Activated CD4-positive, alpha-beta memory T cell treated with anti-CD3 and anti-CD28 coated beads for 36 hours (primary cell): ENCODE results near the gene SLC25A27. TPM values are rescaled to one million over a fixed set of nuclear protein-coding genes. Genes with fewer than 3 reads are reported as not detected.
A peak's percentile ranks its signal among the peaks of the same experiment; 100 is the strongest.

ENCODE experiments used
- CTCF ChIA-PET: fragments of 350-600 bp; sonication (Branson Sonifier 250); formaldehyde crosslinking; loops from one replicate; lab custom pipeline; 2021; ENCODE audit warnings: antibody characterized with exemption, inconsistent platforms; lab: Charles Lee
- POLR2A ChIA-PET: fragments of 350-600 bp; sonication (Branson Sonifier 250); formaldehyde crosslinking; loops from one replicate; lab custom pipeline; 2021; ENCODE audit warnings: antibody characterized with exemption; lab: Charles Lee
- DNase-seq: peaks from one replicate; pipeline ENCODE4 v3.0.0-alpha.2; 2020
- H3K27ac Mint-ChIP-seq: one replicate; pipeline ENCODE4 v1.8.0; 2021; ENCODE audit warnings: mixed read lengths
- H3K27me3 Mint-ChIP-seq: one replicate; pipeline ENCODE4 v1.8.0; 2021; ENCODE audit warnings: mixed read lengths
- H3K36me3 Mint-ChIP-seq: one replicate; pipeline ENCODE4 v1.8.0; 2021; ENCODE audit warnings: mixed read lengths
- H3K4me1 Mint-ChIP-seq: one replicate; pipeline ENCODE4 v1.8.0; 2021; ENCODE audit warnings: low read depth, mixed read lengths
- H3K4me3 Mint-ChIP-seq: one replicate; pipeline ENCODE4 v1.8.0; 2021; ENCODE audit warnings: mild to moderate bottlenecking, mixed read lengths
- H3K9me3 Mint-ChIP-seq: one replicate; pipeline ENCODE4 v1.8.0; 2021; ENCODE audit warnings: mixed read lengths
- intact Hi-C: fragments of 100-400 bp; cut with micrococcal nuclease; formaldehyde crosslinking; loops from one replicate; pipeline ENCODE4 v1.15.1; 2023
- total RNA-seq, 2 experiments: library from RNA; stranded (reverse); gene quantifications; one replicate each; pipeline ENCODE4 v1.2.3, GENCODE V29; 2021

SLC25A27 gene
- under 1 TPM; 0.53 to 0.78 TPM for total RNA-seq

GRCh38 chr6:46652603-46653438 is at the start of gene SLC25A27, which contains the start of gene CYP39A1:
Gene SLC25A27, plus strand, starts transcription at chr6:46652975. Its CDS starts 218 bp downstream, at chr6:46653193.
Gene CYP39A1, minus strand, starts transcription at chr6:46652818. Its CDS starts 236 bp downstream, at chr6:46652582.
- CTCF ChIA-PET, result no interaction called here
- intact Hi-C loops, result loop anchor here (1.0 to 5.0 kb wide), 3 partner anchors 10 to 824 kb away; partner anchors contain the start of genes CD2AP and ENPP4

GRCh38 chr6:46605091-46605797 is 47.5 kb upstream of the SLC25A27 start:
- POLR2A ChIA-PET, result no interaction called here
- Mint-ChIP-seq H3K27me3 (peaks cover 9% of the 10 kb centered on the region), H3K36me3 (no peaks in the 10 kb centered on the region), H3K4me1 (no peaks in the 10 kb centered on the region), H3K9me3 (no peaks in the 10 kb centered on the region), H3K4me3 (no peak overlapping the region), H3K27ac (no peak overlapping the region)
- no peak for DNase-seq
- intact Hi-C loops, result no loop called here
- CTCF ChIA-PET, result interaction anchor here (0.7 kb wide), 1 partner anchor 247 kb away, joined by 4 read pairs; no protein-coding TSS in a partner anchor

More at GRCh38 chr6:46652603-46653438, at the start of gene SLC25A27, which contains the start of gene CYP39A1:
- H3K9me3 Mint-ChIP-seq, result no peaks in the 10 kb centered on the region
- peak within 1 kb of the TSS; percentile 76 for H3K4me3 Mint-ChIP-seq
- DNase-seq, result peak; percentile 89
- no peaks in the 10 kb centered on the region for H3K36me3 Mint-ChIP-seq
- POLR2A ChIA-PET, result no interaction called here
- no peak within 1 kb of the TSS for H3K27ac Mint-ChIP-seq
- H3K4me1 Mint-ChIP-seq, result peaks cover 13% of the 10 kb centered on the region
- H3K27me3 Mint-ChIP-seq, result peaks cover 44% of the 10 kb centered on the region

GRCh38 chr6:46606338-46606737 is 46.4 kb upstream of the SLC25A27 start:
- Mint-ChIP-seq H3K36me3 (no peaks in the 10 kb centered on the region), H3K27ac (no peak overlapping the region), H3K9me3 (no peaks in the 10 kb centered on the region), H3K27me3 (peaks cover 3% of the 10 kb centered on the region), H3K4me3 (no peak overlapping the region), H3K4me1 (no peaks in the 10 kb centered on the region)
- DNase-seq, result no peak
- CTCF ChIA-PET, result no interaction called here
- intact Hi-C loops, result no loop called here
- POLR2A ChIA-PET, result no interaction called here

- intact Hi-C loops, result no loop called here
- no peak for DNase-seq
- Mint-ChIP-seq H3K9me3 (no peaks in the 10 kb centered on the region), H3K36me3 (no peaks in the 10 kb centered on the region), H3K27ac (no peak overlapping the region), H3K27me3 (peaks cover 11% of the 10 kb centered on the region), H3K4me3 (no peak overlapping the region), H3K4me1 (no peaks in the 10 kb centered on the region)
- CTCF ChIA-PET, result no interaction called here
- POLR2A ChIA-PET, result no interaction called here
These were observed 41.8 kb upstream of the SLC25A27 start for GRCh38 chr6:46610862-46611553.

- H3K27me3 Mint-ChIP-seq, result peaks cover 14% of the 10 kb centered on the region
- no peak overlapping the region for H3K4me3 Mint-ChIP-seq
- no peaks in the 10 kb centered on the region for H3K36me3 Mint-ChIP-seq
- no peak overlapping the region for H3K27ac Mint-ChIP-seq
- H3K4me1 Mint-ChIP-seq, result no peaks in the 10 kb centered on the region
- ChIA-PET POLR2A (no interaction called here), CTCF (no interaction called here)
- intact Hi-C loops, result no loop called here
- H3K9me3 Mint-ChIP-seq, result no peaks in the 10 kb centered on the region
- no peak for DNase-seq
These were observed 40.1 kb upstream of the SLC25A27 start for GRCh38 chr6:46612645-46613044.

GRCh38 chr6:46618726-46619125 is 34.0 kb upstream of the SLC25A27 start:
- CTCF ChIA-PET, result no interaction called here
- intact Hi-C loops, result no loop called here
- Mint-ChIP-seq H3K27ac (no peak overlapping the region), H3K4me3 (no peak overlapping the region), H3K36me3 (no peaks in the 10 kb centered on the region), H3K4me1 (no peaks in the 10 kb centered on the region), H3K27me3 (peaks cover 25% of the 10 kb centered on the region), H3K9me3 (peaks cover 2% of the 10 kb centered on the region)
- POLR2A ChIA-PET, result no interaction called here
- no peak for DNase-seq

GRCh38 chr6:46626228-46626909 is 26.4 kb upstream of the SLC25A27 start:
- no peak overlapping the region for H3K4me3 Mint-ChIP-seq
- no peaks in the 10 kb centered on the region for H3K36me3 Mint-ChIP-seq
- ChIA-PET CTCF (interaction anchor here (2.6 kb wide), 1 partner anchor 536 kb away, joined by 7 read pairs; no protein-coding TSS in a partner anchor), POLR2A (no interaction called here)
- H3K9me3 Mint-ChIP-seq, result no peaks in the 10 kb centered on the region
- no peak overlapping the region for H3K27ac Mint-ChIP-seq
- no peak for DNase-seq
- intact Hi-C loops, result loop anchor here (1.0 to 5.0 kb wide), 4 partner anchors 17 to 536 kb away; no protein-coding TSS in a partner anchor
- H3K27me3 Mint-ChIP-seq, result peaks cover 9% of the 10 kb centered on the region
- peaks cover 10% of the 10 kb centered on the region for H3K4me1 Mint-ChIP-seq

- DNase-seq, result no peak
- Mint-ChIP-seq H3K4me1 (peaks cover 10% of the 10 kb centered on the region), H3K27ac (no peak overlapping the region), H3K9me3 (no peaks in the 10 kb centered on the region), H3K36me3 (no peaks in the 10 kb centered on the region), H3K4me3 (no peak overlapping the region), H3K27me3 (peaks cover 9% of the 10 kb centered on the region)
- intact Hi-C loops, result loop anchor here (1.0 to 5.0 kb wide), 4 partner anchors 16 to 537 kb away; no protein-coding TSS in a partner anchor
- ChIA-PET CTCF (interaction anchor here (0.6 to 2.6 kb wide), 2 partner anchors 186 to 536 kb away, joined by 3 to 7 read pairs; no protein-coding TSS in a partner anchor), POLR2A (no interaction called here)
These were observed 25.8 kb upstream of the SLC25A27 start for GRCh38 chr6:46626976-46627375.

GRCh38 chr6:46628498-46628897 is 24.3 kb upstream of the SLC25A27 start:
- ChIA-PET POLR2A (no interaction called here), CTCF (interaction anchor here (2.6 kb wide), 1 partner anchor 538 kb away, joined by 7 read pairs; no protein-coding TSS in a partner anchor)
- intact Hi-C loops, result loop anchor here (5.0 kb wide), 1 partner anchor 406 kb away; no protein-coding TSS in a partner anchor
- Mint-ChIP-seq H3K4me3 (no peak overlapping the region), H3K9me3 (no peaks in the 10 kb centered on the region), H3K4me1 (peaks cover 10% of the 10 kb centered on the region), H3K27me3 (peaks cover 3% of the 10 kb centered on the region), H3K27ac (no peak overlapping the region), H3K36me3 (no peaks in the 10 kb centered on the region)
- no peak for DNase-seq

- Mint-ChIP-seq H3K27ac (no peak overlapping the region), H3K4me1 (peaks cover 10% of the 10 kb centered on the region), H3K27me3 (peaks cover 2% of the 10 kb centered on the region), H3K4me3 (no peak overlapping the region), H3K9me3 (no peaks in the 10 kb centered on the region), H3K36me3 (no peaks in the 10 kb centered on the region)
- no peak for DNase-seq
- ChIA-PET CTCF (interaction anchor here (2.6 kb wide), 1 partner anchor 538 kb away, joined by 7 read pairs; no protein-coding TSS in a partner anchor), POLR2A (no interaction called here)
- intact Hi-C loops, result loop anchor here (5.0 kb wide), 1 partner anchor 407 kb away; no protein-coding TSS in a partner anchor
These were observed 23.8 kb upstream of the SLC25A27 start for GRCh38 chr6:46628976-46629375.

GRCh38 chr6:46629691-46630090 is 23.1 kb upstream of the SLC25A27 start:
- intact Hi-C loops, result loop anchor here (5.0 kb wide), 1 partner anchor 407 kb away; no protein-coding TSS in a partner anchor
- ChIA-PET CTCF (no interaction called here), POLR2A (no interaction called here)
- Mint-ChIP-seq H3K4me3 (no peak overlapping the region), H3K27ac (no peak overlapping the region), H3K4me1 (peaks cover 10% of the 10 kb centered on the region), H3K36me3 (no peaks in the 10 kb centered on the region), H3K9me3 (no peaks in the 10 kb centered on the region), H3K27me3 (peaks cover 1% of the 10 kb centered on the region)
- no peak for DNase-seq
